ENCODE measurements around the gene PTPRR.

DNA sequence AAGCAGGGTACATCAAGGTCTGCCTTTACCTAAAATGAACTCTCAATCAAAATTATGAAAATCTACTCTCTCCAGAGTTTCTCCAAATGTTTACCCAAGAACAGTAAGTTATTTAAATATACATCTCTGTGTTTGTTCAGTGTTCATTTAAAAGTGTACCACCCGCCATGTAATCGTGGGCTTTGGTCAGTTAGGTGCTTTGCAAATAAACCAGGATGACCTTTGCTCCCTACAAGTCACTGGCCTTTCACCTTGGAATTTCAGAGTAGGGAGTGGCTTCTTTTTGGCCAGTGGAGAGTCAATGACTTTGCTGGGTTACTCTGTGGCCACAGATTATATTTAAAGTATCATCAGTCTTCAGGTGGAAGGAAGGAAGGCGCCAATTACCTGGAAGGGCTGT, 208.7 kb downstream of the PTPRR start:
- TF ChIP-seq, protein P1, sequence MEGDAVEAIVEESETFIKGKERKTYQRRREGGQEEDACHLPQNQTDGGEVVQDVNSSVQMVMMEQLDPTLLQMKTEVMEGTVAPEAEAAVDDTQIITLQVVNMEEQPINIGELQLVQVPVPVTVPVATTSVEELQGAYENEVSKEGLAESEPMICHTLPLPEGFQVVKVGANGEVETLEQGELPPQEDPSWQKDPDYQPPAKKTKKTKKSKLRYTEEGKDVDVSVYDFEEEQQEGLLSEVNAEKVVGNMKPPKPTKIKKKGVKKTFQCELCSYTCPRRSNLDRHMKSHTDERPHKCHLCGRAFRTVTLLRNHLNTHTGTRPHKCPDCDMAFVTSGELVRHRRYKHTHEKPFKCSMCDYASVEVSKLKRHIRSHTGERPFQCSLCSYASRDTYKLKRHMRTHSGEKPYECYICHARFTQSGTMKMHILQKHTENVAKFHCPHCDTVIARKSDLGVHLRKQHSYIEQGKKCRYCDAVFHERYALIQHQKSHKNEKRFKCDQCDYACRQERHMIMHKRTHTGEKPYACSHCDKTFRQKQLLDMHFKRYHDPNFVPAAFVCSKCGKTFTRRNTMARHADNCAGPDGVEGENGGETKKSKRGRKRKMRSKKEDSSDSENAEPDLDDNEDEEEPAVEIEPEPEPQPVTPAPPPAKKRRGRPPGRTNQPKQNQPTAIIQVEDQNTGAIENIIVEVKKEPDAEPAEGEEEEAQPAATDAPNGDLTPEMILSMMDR (IDR thresholded peaks at IDR 0.05) = no peak
- no peak for TF ChIP-seq SMAD3 (CRISPR knock-in tag; IDR thresholded peaks at IDR 0.05; ENCODE audit: borderline replicate concordance)
- TF ChIP-seq ZNF396 (CRISPR knock-in tag; IDR thresholded peaks at IDR 0.05; ENCODE audit: borderline replicate concordance) = no peak
- TF ChIP-seq, protein P2, sequence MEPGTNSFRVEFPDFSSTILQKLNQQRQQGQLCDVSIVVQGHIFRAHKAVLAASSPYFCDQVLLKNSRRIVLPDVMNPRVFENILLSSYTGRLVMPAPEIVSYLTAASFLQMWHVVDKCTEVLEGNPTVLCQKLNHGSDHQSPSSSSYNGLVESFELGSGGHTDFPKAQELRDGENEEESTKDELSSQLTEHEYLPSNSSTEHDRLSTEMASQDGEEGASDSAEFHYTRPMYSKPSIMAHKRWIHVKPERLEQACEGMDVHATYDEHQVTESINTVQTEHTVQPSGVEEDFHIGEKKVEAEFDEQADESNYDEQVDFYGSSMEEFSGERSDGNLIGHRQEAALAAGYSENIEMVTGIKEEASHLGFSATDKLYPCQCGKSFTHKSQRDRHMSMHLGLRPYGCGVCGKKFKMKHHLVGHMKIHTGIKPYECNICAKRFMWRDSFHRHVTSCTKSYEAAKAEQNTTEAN (CRISPR knock-in tag; IDR thresholded peaks at IDR 0.05) = no peak
- no peak for TF ChIP-seq ATF1 (CRISPR knock-in tag; IDR thresholded peaks at IDR 0.05)
- no peak for TF ChIP-seq SP1 (CRISPR knock-in tag; conservative IDR thresholded peaks at IDR 0.05)
- TF ChIP-seq ZBTB21 (CRISPR knock-in tag; IDR thresholded peaks at IDR 0.05; ENCODE audit: borderline replicate concordance) = no peak
- TF ChIP-seq ZNF138 (CRISPR knock-in tag; conservative IDR thresholded peaks at IDR 0.05) = no peak

Data from WTC11 (cell line).